Immature natural killer cell (primary cell): Measurements from ENCODE around the gene ADPRS. TPM values are rescaled to one million over a fixed set of nuclear protein-coding genes. Genes with fewer than 3 reads are reported as not detected.

Source experiments
- DNase-seq, 3 donors: peaks; one replicate each; pipeline ENCODE4 v3.0.0; 2022; ENCODE audit warnings: mixed read lengths in 1 of 3
- H3K27ac Mint-ChIP-seq, 6 donors: one replicate each; pipeline ENCODE4 v1.8.0; 2020; ENCODE audit warnings: mixed read lengths in 6 of 6, mild to moderate bottlenecking in 5 of 6, inconsistent platforms in 4 of 6, moderate library complexity in 3 of 6
- H3K27me3 Mint-ChIP-seq, 3 donors: one replicate each; pipeline ENCODE4 v1.8.0; 2020 to 2021; ENCODE audit warnings: low read depth in 3 of 3, mild to moderate bottlenecking in 3 of 3, mixed read lengths in 3 of 3, moderate library complexity in 3 of 3, inconsistent platforms in 1 of 3
- H3K36me3 Mint-ChIP-seq, 3 donors: one replicate each; pipeline ENCODE4 v1.8.0; 2020; ENCODE audit warnings: mixed read lengths in 3 of 3, inconsistent platforms in 2 of 3, mild to moderate bottlenecking in 2 of 3
- H3K4me1 Mint-ChIP-seq, 2 donors: one replicate each; pipeline ENCODE4 v1.8.0; 2020; ENCODE audit warnings: inconsistent platforms in 2 of 2, mild to moderate bottlenecking in 2 of 2, mixed read lengths in 2 of 2, moderate library complexity in 1 of 2
- H3K4me3 Mint-ChIP-seq, 5 donors: one replicate each; pipeline ENCODE4 v1.8.0; 2020; ENCODE audit warnings: mild to moderate bottlenecking in 5 of 5, mixed read lengths in 5 of 5, inconsistent platforms in 3 of 5, moderate library complexity in 3 of 5
- H3K9me3 Mint-ChIP-seq, 6 donors: one replicate each; pipeline ENCODE4 v1.8.0; 2020; ENCODE audit warnings: mild to moderate bottlenecking in 6 of 6, mixed read lengths in 6 of 6, inconsistent platforms in 4 of 6, moderate library complexity in 3 of 6
- polyA plus RNA-seq, 3 donors: library from polyadenylated mRNA; unstranded; fragments of 300-500 nt; fragmentation: Illumina TruSeq; gene quantifications; one replicate each; pipeline ENCODE4 v1.2.3, GENCODE V29; 2021

The ADPRS gene
- polyA plus RNA-seq, 3 donors from 2014 or later = 15.7 to 28.4 (median 26.5) TPM

DNA sequence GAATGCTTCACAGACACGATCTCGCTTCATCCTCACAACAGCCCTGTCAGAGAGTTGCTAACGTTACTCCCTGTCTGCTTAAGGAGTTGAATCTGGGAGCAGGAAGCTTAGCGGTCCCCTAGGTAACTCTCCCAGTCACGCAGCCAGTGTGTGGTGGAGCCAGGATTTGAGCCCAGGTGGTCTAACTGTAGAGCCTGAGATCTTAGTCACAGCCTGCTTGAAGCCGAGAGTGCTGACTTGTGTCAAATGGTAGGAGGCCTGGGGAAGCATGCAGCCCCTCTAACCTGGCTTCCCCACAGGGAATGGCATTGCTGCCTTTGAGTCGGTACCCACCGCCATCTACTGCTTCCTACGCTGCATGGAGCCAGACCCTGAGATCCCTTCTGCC is 4.1 kb downstream of the ADPRS start:
- peaks cover 2 to 13% (median 10%) of the 10 kb centered on the region in 3 donors for H3K27me3 Mint-ChIP-seq
- DNase-seq = no peak
- peaks cover 12 to 14% of the 10 kb centered on the region in 2 donors for H3K4me1 Mint-ChIP-seq
- H3K27ac Mint-ChIP-seq = peak overlapping the region in 1 of 6 donors; percentile 22
- H3K36me3 Mint-ChIP-seq = no peaks in the 10 kb centered on the region
- H3K4me3 Mint-ChIP-seq = no peak overlapping the region
- no peaks in the 10 kb centered on the region for H3K9me3 Mint-ChIP-seq

DNA sequence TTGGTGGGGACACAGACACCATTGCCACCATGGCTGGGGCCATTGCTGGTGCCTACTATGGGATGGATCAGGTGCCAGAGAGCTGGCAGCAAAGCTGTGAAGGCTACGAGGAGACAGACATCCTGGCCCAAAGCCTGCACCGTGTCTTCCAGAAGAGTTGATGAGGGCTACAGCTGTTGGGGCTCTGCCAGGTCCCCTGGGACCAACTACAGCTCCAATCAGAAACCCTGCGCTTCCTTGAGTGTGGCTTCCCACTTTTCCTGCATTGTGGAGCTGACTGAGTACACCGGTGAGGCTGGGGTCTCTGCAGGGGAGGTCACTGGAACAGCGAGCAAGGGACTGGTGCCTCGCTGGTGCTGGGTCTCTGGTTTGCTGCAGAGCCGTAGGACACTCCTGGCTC is 4.5 kb downstream of the ADPRS start:
- Mint-ChIP-seq H3K27ac (no peak overlapping the region), H3K4me1 (peaks cover 12 to 14% of the 10 kb centered on the region in 2 donors), H3K9me3 (no peaks in the 10 kb centered on the region), H3K36me3 (no peaks in the 10 kb centered on the region), H3K27me3 (peaks cover 2 to 13% (median 6%) of the 10 kb centered on the region in 3 donors), H3K4me3 (no peak overlapping the region)
- DNase-seq = no peak

DNA sequence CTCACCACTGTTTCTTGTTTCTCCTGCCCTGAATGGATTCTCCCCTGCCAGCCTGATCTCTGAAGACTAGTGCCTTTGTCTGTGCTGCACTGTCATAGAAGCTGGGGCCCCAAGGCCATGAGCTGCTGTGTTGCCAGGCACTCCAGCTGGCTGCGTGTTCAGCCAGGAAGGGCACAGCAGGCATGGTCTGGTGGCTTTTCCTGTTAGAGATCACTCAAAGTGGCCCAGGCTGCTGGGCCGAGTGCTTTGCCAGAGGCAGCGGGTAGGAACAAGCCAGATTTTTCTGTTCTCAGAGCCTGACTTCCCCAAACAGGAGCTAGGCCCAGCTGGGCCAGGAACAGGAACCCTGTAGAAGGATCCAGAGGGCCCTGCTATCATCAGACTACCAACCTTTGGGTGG is 5.2 kb downstream of the ADPRS start:
- no peak overlapping the region for H3K4me3 Mint-ChIP-seq
- no peaks in the 10 kb centered on the region for H3K9me3 Mint-ChIP-seq
- no peak overlapping the region for H3K27ac Mint-ChIP-seq
- DNase-seq = no peak
- no peaks in the 10 kb centered on the region for H3K36me3 Mint-ChIP-seq
- peaks cover 0 to 8% (median 2%) of the 10 kb centered on the region in 3 donors for H3K27me3 Mint-ChIP-seq
- H3K4me1 Mint-ChIP-seq = peaks cover 12 to 13% of the 10 kb centered on the region in 2 donors

DNA sequence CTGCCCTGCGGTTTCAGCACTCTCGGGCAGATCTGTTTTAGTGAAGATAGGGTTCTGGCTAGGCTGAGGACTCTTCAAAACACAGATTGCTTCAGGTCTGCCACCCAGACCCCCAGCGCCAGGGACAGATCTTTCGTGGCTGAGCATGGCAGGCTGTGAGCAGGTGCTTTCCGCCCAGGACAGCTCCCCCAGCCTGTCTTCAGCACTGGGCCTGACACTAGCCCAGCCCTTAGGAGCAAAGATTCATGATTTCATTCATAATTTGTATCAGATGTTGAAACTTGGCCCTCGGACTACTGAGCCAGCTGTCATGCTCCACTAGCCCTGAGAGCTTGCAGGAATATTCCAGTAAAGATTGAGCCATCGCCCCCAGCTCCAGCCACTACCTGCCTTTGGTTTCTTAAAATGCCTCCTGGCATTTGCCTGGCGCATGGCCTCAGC is 5.9 kb downstream of the ADPRS start:
- Mint-ChIP-seq H3K36me3 (no peaks in the 10 kb centered on the region), H3K9me3 (no peaks in the 10 kb centered on the region), H3K4me3 (no peak overlapping the region), H3K27ac (no peak overlapping the region), H3K27me3 (peaks cover 0 to 2% (median 0%) of the 10 kb centered on the region in 3 donors), H3K4me1 (peaks cover 7 to 8% of the 10 kb centered on the region in 2 donors)
- no peak for DNase-seq

DNA sequence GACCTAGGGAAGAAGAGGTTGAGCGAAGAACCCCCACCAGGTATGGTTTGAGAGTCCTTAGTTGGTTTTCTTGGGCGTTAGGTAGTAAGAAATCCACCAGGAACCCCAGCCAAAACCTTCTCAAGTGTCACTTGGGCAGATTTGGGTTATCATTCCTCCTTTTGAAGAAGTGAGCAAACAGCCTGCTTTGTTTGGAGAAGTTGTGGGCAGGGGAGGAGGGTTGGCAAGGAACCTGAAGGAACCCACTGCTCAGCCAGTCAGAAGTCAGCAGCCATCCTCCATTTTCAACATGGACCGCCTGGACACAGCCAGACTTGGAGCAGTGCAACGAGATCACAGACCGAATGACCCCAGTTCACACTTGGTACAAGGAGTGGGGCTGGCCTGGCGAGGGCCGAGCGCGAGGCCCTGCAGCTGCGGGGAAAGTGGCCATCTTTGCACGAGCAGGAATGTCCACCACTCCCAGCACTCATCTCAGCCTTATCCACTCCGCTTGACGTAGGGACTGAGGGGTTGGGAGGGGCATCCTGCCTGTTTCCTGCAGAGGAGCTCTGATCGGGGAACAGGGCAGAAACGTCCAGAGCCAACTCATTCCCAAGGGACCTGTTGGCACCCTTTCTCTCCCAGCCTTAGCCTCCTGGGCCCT is 7.2 kb downstream of the ADPRS start:
- no peaks in the 10 kb centered on the region for H3K9me3 Mint-ChIP-seq
- H3K4me1 Mint-ChIP-seq = peaks cover 0 to 7% of the 10 kb centered on the region in 2 donors
- peak overlapping the region in 2 of 6 donors; percentile 17 to 40 for H3K27ac Mint-ChIP-seq
- H3K4me3 Mint-ChIP-seq = no peak overlapping the region
- DNase-seq = no peak
- peaks cover 0 to 2% (median 0%) of the 10 kb centered on the region in 3 donors for H3K27me3 Mint-ChIP-seq
- no peaks in the 10 kb centered on the region for H3K36me3 Mint-ChIP-seq

DNA sequence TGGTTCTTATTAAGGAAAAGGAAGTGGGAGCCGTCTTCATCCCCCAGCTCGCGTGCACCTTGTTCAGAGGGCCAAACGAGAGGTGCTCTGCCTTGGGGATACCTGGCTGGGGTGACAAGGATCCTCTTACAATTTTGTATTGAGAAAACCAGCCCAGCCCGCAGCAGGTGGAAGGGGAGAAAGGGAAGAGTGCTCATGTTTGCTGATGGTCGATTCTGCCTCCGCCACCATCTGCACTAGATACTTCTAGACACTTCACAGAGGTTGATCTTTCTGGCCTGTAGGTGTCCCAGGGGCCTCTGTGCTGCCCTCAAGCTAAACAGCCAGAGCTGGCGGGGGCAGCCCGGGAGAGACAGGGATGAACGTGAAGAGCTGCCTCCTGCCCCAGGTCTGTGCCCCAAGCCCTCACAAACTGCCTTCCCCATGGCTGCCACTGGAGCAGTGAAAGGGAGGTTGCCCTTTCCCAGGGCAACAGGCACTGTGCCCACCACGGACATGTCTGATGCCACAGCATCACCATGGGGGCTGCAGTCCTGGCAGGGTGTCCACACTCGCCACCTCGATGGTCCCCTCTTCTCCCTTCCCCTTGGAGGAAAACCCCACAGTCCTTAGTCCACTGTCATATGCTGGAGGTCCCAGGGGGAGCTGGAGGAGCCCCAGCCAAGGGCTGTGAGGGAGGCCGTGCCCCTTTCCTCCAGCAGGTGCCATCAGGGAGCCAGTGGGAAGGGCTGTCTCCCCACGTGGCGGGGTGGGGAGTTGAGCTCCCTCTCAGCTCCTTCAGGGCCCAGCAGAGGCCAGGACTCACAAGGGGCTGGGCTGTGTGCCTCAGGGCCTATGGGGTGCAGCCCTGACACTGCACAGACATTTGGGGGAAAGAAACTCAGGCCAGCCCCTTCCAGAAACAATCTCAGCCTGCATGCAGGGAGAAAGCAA is 8.1 kb downstream of the ADPRS start:
- no peaks in the 10 kb centered on the region for H3K36me3 Mint-ChIP-seq
- DNase-seq = no peak
- H3K27ac Mint-ChIP-seq = peak overlapping the region in 1 of 6 donors; percentile 46
- H3K4me3 Mint-ChIP-seq = no peak overlapping the region
- peaks cover 0 to 2% (median 0%) of the 10 kb centered on the region in 3 donors for H3K27me3 Mint-ChIP-seq
- peaks cover 0 to 6% of the 10 kb centered on the region in 2 donors for H3K4me1 Mint-ChIP-seq
- H3K9me3 Mint-ChIP-seq = no peaks in the 10 kb centered on the region

DNA sequence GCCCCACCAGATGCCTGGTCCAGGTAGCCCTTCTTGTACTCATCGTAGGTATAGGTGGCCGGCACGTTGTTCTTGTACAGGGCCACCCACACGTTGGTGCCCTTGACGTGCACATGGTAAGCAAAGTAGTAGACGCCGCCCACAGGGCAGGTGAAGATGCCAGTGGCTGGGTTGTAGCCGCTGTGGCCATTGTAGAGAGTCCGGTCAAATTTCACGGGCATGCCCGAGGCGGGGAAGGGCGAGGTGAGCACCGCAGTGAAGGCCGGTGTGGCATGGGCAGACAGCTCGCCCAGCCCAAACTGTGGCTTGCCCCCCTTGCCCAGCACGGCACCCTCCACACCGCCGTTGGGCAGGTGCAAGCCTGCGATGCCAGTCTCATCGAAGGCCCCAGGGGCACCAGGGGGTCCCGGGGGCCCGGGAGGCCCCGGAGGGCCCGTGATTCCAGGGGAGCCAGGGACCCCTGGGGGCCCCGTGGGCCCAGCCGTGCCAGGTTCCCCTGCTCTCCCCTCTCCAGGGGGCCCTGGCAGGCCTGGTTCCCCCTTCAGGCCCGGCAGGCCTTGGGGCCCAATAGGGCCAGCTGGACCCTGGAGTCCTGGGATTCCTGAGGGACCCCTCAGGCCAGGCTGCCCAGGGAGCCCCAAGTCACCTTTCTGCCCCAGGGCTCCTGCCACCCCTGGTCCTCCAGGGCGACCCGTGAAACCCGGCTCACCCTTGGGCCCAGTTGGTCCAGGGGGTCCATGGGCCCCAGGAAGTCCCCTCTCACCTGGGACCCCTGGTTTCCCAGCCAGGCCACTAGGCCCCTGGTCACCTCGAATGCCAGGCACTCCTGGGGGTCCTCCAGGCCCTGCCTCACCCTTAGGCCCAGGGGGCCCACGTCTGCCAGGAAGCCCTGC is 9.2 kb downstream of the ADPRS start:
- Mint-ChIP-seq H3K9me3 (no peaks in the 10 kb centered on the region), H3K4me1 (peaks cover 0 to 5% of the 10 kb centered on the region in 2 donors), H3K27ac (no peak overlapping the region), H3K4me3 (no peak overlapping the region), H3K36me3 (no peaks in the 10 kb centered on the region), H3K27me3 (peaks cover 0 to 2% (median 0%) of the 10 kb centered on the region in 3 donors)
- DNase-seq = no peak

DNA sequence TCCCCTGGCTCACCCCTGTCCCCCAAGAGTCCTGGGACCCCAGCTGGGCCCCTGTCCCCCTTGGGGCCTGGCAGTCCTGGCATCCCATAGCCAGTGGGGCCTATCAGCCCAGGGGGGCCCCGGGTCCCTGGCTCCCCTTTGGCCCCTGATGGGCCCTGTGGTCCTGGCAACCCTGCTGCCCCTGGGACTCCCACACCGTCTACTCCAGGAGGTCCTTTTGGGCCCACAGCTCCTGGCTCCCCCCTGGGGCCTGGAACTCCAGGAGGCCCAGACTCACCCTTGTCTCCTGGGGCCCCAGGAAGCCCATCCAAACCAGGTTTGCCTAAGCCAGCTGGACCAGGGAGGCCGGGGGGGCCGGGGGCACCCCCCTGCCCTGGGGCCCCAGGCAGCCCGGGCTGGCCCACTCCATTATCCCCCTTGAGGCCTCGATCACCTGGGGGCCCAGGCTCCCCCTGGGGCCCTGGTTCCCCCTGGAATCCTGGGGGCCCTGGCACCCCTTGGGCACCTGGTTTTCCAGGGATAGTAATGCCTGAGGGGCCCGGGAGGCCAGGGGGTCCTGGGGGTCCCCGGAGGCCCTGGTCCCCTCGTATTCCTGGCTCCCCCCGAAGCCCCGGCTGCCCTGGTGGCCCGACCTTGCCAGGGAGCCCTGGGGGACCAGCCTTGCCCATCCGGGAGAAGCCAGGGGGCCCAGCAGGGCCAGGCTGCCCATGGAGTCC is 10.1 kb downstream of the ADPRS start:
- Mint-ChIP-seq H3K27ac (no peak overlapping the region), H3K4me1 (peaks cover 0 to 5% of the 10 kb centered on the region in 2 donors), H3K36me3 (no peaks in the 10 kb centered on the region), H3K27me3 (peaks cover 0 to 2% (median 0%) of the 10 kb centered on the region in 3 donors), H3K4me3 (no peak overlapping the region), H3K9me3 (no peaks in the 10 kb centered on the region)
- DNase-seq = no peak

DNA sequence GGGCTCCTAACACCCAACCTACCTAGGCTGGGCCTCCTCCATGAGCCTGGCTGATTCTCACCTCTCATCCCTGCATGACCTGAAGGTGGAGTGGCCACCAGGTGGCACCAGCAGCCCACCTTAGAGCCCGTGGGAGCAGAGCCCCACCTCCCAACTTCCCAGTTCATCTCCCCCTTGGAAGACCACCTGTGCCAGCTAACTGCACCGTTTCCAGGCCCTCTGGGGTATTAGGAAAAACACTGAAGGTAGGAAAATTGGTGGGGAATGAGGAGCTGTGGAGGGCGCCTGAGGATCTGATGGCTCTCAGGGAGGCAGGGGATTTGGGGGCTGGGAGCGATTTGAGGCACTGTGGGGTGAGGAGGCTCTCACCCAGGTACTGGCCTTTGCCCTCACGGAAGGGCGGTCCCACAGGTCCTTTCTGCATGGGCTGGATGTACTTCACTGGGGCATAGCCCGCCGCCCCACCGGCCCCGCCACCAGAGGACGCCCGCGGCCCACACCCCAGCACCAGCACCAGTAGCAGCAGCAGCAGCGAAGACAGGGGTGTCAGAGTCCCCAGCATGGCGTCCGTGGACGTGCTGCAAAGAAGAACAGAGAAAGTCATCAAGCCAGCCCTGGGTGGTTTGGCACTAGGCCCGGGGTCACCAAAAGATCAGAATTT is 11.1 kb downstream of the ADPRS start:
- Mint-ChIP-seq H3K27me3 (peaks cover 0 to 2% (median 0%) of the 10 kb centered on the region in 3 donors), H3K4me1 (peaks cover 0 to 5% of the 10 kb centered on the region in 2 donors), H3K36me3 (no peaks in the 10 kb centered on the region), H3K9me3 (no peaks in the 10 kb centered on the region), H3K27ac (no peak overlapping the region), H3K4me3 (no peak overlapping the region)
- peak; percentile 58 to 66 (median 65) for DNase-seq

DNA sequence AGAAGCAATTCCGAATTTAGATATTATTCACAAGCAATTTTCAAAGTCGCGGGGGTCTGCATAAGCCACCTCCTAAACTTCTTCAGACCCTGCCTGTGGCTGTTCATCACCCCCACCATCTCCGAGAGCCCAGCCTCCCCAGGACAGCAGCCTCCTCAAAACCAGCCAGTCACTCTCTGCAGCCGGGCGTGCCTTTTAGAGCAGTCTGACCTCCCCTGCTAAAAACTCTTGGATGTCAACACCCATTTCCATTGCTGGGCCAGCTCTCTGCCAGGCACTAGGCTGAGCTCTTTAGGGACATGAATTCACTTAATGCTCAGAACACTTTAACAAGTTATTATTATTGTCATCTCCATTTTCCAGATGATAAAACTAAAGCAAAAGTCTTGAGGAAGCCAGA is 11.7 kb downstream of the ADPRS start:
- Mint-ChIP-seq H3K9me3 (no peaks in the 10 kb centered on the region), H3K4me3 (no peak overlapping the region), H3K36me3 (no peaks in the 10 kb centered on the region), H3K27me3 (peaks cover 0 to 2% (median 0%) of the 10 kb centered on the region in 3 donors), H3K4me1 (peaks cover 0 to 5% of the 10 kb centered on the region in 2 donors), H3K27ac (no peak overlapping the region)
- DNase-seq = no peak

DNA sequence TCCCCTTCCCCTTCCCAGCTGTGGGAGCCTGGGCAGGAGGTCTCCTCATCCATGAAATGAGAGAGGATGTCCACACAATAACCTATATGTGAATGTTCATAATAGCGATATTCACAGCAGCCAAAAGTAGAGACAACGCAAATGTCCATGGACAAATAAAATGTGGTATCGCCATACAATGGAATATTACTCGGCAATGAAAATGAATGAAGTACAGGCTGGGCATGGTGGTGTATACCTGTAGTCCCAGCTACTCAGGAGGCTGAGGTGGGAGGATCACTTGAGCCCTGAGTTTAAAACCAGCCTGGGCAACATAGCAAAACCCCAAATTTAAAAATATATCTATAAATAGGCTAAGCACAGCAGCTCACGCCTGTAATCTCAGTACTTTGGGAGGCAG is 12.9 kb downstream of the ADPRS start:
- DNase-seq = no peak
- Mint-ChIP-seq H3K4me3 (no peak overlapping the region), H3K9me3 (no peaks in the 10 kb centered on the region), H3K4me1 (peaks cover 0 to 5% of the 10 kb centered on the region in 2 donors), H3K27ac (no peak overlapping the region), H3K27me3 (no peaks in the 10 kb centered on the region), H3K36me3 (no peaks in the 10 kb centered on the region)

DNA sequence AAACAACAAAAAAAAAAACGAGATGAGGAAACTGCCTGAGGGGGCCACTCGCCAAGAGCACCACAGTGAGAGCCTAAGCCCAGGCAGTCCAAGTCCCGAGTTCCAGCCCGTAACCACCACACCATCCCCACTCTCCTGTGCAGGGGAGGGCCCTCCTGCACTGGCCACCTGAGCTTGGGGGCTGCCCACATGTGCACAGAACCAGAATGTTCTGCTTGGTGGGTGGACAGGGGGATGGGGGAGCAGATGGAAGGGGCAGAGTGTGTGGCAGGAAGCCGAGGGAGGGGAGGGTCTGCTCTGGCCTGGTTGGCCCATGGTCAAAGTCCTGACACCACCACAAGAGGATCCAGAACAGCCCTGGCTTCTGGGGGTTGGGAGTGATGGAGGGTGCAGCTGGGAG is 17.6 kb downstream of the ADPRS start:
- no peaks in the 10 kb centered on the region for H3K36me3 Mint-ChIP-seq
- H3K27me3 Mint-ChIP-seq = peaks cover 0 to 1% (median 0%) of the 10 kb centered on the region in 3 donors
- H3K4me3 Mint-ChIP-seq = no peak overlapping the region
- H3K9me3 Mint-ChIP-seq = peaks cover 0 to 2% (median 0%) of the 10 kb centered on the region in 6 donors
- DNase-seq = no peak
- peaks cover 1 to 6% of the 10 kb centered on the region in 2 donors for H3K4me1 Mint-ChIP-seq
- no peak overlapping the region for H3K27ac Mint-ChIP-seq
